WI38 (cell line): Measurements from ENCODE around the gene ZNF446.
A peak's percentile ranks its signal among the peaks of the same experiment; 100 is the strongest.
"Not testable (repeated sequence)": the region's sequence is repeated elsewhere in the genome, so short reads cannot be mapped to it uniquely, and the experiment has no call there.

Experiments
- H3K4me3 ChIP-seq: 2 replicates; pipeline ENCODE4 v1.5.1; 2011; ENCODE audit warnings: low read depth, mild to moderate bottlenecking, control low read depth, low read length
- TF ChIP-seq, protein P1 (sequence below): IDR thresholded peaks from 2 replicates; pipeline ENCODE4 v1.5.1; 2012; ENCODE audit warnings: low read depth, mild to moderate bottlenecking, control low read depth, low read length

Gene ZNF446

DNA sequence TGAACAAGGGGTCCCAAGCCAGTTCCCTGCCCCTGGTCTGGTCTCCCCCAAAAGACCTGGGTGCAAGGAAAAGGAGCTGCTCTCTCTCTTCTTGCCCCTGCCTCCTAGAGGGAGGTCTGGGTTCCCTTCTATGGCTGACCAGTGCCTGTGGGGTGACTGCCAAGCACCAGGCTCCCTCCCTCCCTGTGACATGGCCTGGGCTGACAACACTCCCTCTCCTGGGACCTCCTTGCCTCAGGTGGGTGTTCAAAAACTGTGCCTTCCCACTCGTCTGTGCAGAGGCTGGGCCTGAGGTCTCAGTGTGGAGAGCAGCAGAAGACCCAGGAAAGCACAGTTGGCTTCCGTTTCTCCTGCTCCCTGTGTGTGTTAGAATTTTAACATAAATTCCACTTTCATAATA, 4.7 kb downstream of the ZNF446 start:
- H3K4me3 ChIP-seq, result no peak overlapping the region
- TF ChIP-seq, protein P1, sequence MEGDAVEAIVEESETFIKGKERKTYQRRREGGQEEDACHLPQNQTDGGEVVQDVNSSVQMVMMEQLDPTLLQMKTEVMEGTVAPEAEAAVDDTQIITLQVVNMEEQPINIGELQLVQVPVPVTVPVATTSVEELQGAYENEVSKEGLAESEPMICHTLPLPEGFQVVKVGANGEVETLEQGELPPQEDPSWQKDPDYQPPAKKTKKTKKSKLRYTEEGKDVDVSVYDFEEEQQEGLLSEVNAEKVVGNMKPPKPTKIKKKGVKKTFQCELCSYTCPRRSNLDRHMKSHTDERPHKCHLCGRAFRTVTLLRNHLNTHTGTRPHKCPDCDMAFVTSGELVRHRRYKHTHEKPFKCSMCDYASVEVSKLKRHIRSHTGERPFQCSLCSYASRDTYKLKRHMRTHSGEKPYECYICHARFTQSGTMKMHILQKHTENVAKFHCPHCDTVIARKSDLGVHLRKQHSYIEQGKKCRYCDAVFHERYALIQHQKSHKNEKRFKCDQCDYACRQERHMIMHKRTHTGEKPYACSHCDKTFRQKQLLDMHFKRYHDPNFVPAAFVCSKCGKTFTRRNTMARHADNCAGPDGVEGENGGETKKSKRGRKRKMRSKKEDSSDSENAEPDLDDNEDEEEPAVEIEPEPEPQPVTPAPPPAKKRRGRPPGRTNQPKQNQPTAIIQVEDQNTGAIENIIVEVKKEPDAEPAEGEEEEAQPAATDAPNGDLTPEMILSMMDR, result no peak

DNA sequence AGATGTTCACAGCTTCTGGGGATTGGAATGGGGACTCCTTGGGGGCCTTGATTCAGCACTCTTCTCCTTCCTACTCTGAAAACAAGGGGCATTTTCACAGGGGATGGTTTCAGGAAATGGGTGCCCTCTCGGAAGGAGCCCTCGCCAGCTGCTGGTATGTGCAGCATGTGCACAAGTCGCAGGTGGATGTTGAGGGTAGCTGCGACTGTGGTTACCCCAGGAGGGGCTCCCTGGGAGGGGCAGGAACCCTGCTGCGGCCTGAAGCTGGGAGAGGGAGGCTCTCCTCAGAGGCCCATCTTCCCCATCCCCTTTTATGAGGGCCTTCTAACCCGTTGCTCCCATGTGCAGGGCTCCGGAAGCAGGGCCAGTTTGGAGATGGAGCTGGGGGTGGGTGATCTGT, 6.2 kb downstream of the ZNF446 start:
- no peak overlapping the region for H3K4me3 ChIP-seq
- TF ChIP-seq, protein P1, result no peak

DNA sequence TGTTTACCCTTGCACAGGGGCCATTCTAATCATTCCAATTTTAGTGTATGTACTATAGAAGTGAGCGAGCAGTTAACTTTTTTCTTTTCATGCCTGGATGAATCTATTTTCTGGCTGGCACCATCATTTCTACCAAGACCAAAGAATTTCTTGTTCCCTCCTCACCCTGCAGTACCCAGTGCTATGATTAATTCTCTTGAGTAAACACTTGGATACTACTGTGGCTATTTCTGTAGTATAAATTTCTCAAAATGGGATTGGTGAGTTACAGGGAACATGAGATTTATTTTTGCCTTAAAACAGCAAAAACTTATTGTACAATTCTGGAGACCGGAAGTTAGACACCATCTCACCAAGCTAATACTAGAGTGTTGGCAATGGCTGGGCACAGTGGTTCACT, 7.6 kb downstream of the ZNF446 start:
- no peak overlapping the region for H3K4me3 ChIP-seq
- TF ChIP-seq, protein P1, result no peak

GRCh38 chr19:58484349-58484748, 8.2 kb downstream of the ZNF446 start:
- H3K4me3 ChIP-seq, result not testable (repeated sequence)

DNA sequence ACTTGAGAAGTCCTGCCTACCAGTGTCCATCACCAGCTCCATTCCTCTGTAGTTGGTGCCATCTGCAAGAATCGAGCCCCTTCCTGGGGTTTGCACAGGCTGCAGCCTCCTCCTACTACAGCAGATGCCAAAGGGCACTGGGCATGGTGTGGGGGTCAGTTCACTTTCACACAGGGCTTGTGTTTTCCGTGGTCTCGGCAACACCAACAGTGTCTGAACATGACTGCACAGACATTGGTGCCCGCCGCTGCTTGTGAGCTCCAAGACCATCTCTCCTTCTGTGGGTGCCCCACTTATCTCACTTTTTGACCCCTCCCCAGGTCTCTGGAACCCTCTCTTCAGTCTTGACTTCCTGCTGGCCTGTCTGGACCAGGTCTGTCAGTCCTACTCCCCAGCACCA, 15.2 kb downstream of the ZNF446 start:
- H3K4me3 ChIP-seq, result no peak overlapping the region
- TF ChIP-seq, protein P1, result no peak

DNA sequence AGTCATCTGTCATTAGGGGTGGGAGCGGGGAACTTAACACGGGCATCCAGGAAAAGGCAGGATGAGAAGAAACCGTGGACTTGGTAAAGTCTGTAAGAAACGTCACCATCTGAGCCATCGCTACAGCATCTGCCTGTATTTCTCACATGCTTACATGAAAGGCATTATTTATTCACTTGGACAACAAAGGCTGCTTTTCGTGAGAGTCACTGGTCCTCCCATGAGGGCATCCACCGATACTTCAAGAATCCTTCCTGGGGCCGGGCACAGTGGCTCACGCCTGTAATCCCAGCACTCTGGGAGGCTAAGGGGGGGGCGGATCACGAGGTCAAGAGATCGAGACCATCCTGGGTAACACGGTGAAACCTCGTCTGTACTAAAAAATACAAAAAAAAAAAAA, 16.1 kb downstream of the ZNF446 start:
- TF ChIP-seq, protein P1, result no peak
- no peak overlapping the region for H3K4me3 ChIP-seq

DNA sequence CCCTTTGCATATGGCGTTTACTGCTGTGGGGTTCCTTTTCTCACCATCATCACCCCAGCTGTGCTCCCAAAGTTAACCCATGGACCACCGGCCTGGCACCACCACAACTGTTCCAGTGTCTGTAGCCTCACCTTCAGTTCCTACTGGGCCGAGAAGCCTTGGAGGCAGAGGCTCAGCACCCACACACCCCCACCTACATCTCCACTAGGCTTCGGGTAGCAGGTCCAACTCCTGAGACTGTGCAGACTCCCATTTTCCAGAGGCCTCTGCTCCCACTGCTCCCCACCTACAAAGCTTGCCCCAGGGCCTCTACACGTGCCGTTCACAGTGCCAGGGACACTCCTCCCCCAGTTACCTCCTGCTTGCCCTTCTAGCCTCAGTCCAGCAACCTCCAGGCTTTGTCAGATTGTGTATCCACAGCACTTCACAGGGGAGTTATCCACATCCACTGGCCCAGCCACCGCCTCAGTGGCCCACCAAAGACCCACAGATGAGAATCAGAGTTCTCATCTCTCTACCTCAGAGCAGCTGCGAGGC, 21.6 kb downstream of the ZNF446 start:
- TF ChIP-seq, protein P1, result no peak
- H3K4me3 ChIP-seq, result no peak overlapping the region

- TF ChIP-seq, protein P1, result no peak
- peak overlapping the region; percentile 35 for H3K4me3 ChIP-seq
Measured at GRCh38 chr19:58498316-58499020, 22.3 kb downstream of the ZNF446 start.
